ENCODE measurements around the gene UBTD2. TPM values are rescaled to one million over a fixed set of nuclear protein-coding genes. Genes with fewer than 3 reads are reported as not detected.

The UBTD2 gene
- total RNA-seq, 1 donor from 2014 or later = 6.3 TPM

DNA sequence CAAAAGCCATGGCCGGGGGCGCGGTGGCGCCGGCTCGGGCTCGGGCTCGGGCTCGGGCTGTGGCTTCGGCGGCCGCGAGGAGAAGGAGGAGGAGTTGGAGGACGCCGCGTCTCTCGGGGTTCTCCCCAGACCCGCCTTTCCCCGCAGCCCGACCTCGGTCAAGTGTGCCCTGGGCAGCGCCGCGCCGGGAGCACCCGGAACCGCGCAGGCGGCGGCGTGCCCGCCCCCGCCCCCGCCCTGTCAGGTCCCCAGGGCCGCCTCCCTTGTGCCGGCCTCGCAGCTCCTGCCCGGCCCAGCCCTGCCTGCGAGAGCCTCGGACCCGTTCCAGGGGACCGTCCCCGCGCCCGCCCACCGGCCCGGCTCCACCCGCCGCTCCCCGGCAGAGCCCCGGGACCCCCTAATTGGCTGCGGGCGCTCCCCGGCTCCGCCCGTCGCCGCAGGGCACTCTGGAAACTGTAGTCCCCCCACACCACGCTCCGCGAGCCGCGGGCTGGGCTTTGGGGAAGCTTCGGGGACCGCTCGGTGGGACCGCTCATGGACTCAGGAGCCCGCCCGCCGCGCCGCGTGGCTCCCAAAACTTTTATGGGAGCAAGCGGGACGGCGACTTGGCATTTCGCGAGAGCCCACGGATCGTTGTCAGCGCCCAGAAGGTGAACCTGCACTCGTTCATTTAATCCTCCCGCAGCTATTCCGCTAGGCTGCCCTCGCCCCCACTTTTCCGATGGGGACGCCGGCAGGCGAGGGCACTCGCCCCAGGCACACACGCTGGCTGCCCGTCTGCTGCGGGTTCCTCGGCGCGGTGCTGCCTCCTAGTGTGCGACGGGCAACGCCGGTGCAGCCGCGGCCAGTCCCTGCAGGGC, 95.3 kb downstream of the UBTD2 start, which contains the start of gene STK10:
TSS of gene STK10 (minus strand) at position 192 of the 860 bp plus-strand sequence. CDS start at position 10, 182 bp downstream.
- peaks cover 22% of the 10 kb centered on the region for H3K36me3 Mint-ChIP-seq (ENCODE audit: low read depth)
- DNase-seq = peak; percentile 97
- H3K4me3 Mint-ChIP-seq = peak within 1 kb of the TSS; percentile 99
- peaks cover 38% of the 10 kb centered on the region for H3K4me1 Mint-ChIP-seq
- peak within 1 kb of the TSS; percentile 99 for H3K27ac Mint-ChIP-seq
- peaks cover 7% of the 10 kb centered on the region for H3K27me3 Mint-ChIP-seq
- intact Hi-C loops (cut with micrococcal nuclease) = loop anchor here (1.0 to 5.0 kb wide), 14 partner anchors 13 to 801 kb away; partner anchors contain the start of genes FBXW11, NPM1 and UBTD2
- H3K9me3 Mint-ChIP-seq = no peaks in the 10 kb centered on the region

DNA sequence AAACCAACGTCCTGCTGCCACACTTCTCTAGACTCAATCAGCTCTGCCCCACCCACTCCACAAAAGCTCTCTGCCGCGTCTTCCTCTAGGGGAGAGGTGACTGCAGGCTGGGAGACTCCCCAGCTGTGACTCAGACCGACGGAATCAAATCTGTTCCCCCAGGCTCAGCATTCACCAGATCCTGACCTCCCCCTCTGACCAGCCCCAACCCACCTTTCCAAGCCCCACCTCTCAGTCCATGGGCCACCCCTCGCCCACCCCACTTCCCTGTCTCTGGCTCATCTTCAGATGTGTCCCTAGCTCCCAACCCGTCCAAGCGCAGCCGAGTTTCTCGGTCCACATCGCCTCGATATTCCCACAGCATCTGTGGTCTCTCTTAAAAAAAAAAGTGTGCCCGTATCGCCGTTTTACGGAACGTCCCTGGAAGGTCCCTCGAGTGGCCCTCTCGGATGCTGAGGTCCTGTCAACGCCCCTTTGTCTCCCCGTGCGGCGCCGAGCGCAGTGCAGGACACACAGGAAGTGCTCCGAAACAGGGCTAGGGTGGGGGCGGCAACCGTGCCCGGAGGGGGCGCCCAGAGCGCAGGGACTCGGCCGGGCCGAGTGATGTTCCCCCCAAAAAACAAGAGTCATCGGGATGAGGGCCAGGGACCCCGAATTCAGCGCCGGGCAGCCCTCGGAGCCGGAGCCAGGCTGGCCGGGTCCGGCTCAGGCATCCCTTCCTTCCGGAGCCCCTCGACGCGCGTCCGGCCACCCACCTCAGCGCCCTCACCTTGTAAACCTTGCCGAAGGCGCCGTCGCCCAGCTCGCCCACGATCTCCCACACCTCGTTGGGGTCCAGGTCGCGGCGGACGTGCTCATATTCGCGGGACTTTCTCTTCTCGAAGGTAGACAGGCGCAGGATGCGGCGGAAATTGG, 96.2 kb downstream of the UBTD2 start:
- Mint-ChIP-seq H3K4me3 (peak overlapping the region; percentile 99), H3K36me3 (ENCODE audit: low read depth) (peaks cover 26% of the 10 kb centered on the region), H3K9me3 (no peaks in the 10 kb centered on the region), H3K4me1 (peaks cover 45% of the 10 kb centered on the region), H3K27me3 (peaks cover 7% of the 10 kb centered on the region), H3K27ac (peak overlapping the region; percentile 99)
- intact Hi-C loops (cut with micrococcal nuclease) = loop anchor here (1.0 to 5.0 kb wide), 16 partner anchors 8 to 800 kb away; partner anchors contain the start of genes FBXW11, NPM1 and UBTD2
- peak; percentile 89 for DNase-seq

DNA sequence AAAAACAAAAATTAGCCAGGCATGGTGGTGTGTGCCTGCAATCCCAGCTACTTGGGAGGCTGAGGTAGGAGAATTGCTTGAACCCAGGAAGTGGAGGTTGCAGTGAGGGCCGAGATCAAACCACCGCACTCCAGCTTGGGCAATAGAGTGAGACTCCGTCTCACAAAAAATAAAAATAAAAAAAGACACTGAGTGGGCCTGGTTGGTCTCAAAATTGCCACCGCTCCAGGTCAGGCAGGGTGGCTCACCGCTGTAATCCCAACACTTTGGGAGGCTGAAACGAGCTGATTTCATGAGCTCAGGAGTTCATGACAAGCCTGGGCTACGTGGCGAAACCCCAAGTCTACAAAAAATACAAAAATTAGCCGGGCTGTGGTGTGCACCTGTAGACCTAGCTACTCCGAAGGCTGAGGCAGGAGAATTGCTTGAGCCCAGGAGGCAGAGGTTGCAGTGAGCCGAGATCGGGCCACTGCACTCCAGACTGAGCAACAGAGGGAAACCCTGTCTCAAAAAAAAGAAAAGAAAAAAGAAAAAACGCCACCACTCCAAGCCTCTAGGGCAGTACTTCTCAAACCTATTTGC, 97.4 kb downstream of the UBTD2 start:
- peaks cover 28% of the 10 kb centered on the region for H3K36me3 Mint-ChIP-seq (ENCODE audit: low read depth)
- peak overlapping the region; percentile 99 for H3K4me3 Mint-ChIP-seq
- peaks cover 5% of the 10 kb centered on the region for H3K27me3 Mint-ChIP-seq
- peak; percentile 64 for DNase-seq
- no peaks in the 10 kb centered on the region for H3K9me3 Mint-ChIP-seq
- intact Hi-C loops (cut with micrococcal nuclease) = loop anchor here (2.0 to 5.0 kb wide), 6 partner anchors 34 to 799 kb away; partner anchors contain the start of gene NPM1
- H3K4me1 Mint-ChIP-seq = peaks cover 45% of the 10 kb centered on the region
- peak overlapping the region; percentile 99 for H3K27ac Mint-ChIP-seq

DNA sequence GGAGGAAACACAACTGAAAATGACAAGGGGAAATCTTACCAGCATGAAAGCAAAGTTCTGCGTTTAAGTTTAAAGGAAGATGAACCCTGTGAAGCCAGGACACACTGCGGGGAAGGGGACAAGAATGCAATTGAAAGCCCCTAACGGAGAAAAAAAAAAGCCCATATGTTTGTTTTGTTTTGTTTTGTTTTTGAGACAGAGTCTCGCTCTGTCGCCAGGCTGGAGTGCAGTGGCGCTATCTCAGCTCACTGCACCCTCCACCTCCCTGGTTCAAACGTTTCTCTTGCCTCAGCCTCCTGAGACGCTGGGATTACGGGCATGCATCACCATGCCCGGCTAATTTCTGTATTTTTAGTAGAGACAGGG, 98.5 kb downstream of the UBTD2 start:
- H3K4me3 Mint-ChIP-seq = peak overlapping the region; percentile 99
- H3K27me3 Mint-ChIP-seq = peaks cover 5% of the 10 kb centered on the region
- H3K36me3 Mint-ChIP-seq (ENCODE audit: low read depth) = peaks cover 33% of the 10 kb centered on the region
- DNase-seq = peak; percentile 74
- intact Hi-C loops (cut with micrococcal nuclease) = loop anchor here (5.0 kb wide), 5 partner anchors 33 to 798 kb away; partner anchors contain the start of gene NPM1
- H3K9me3 Mint-ChIP-seq = no peaks in the 10 kb centered on the region
- H3K4me1 Mint-ChIP-seq = peaks cover 55% of the 10 kb centered on the region
- H3K27ac Mint-ChIP-seq = peak overlapping the region; percentile 99

DNA sequence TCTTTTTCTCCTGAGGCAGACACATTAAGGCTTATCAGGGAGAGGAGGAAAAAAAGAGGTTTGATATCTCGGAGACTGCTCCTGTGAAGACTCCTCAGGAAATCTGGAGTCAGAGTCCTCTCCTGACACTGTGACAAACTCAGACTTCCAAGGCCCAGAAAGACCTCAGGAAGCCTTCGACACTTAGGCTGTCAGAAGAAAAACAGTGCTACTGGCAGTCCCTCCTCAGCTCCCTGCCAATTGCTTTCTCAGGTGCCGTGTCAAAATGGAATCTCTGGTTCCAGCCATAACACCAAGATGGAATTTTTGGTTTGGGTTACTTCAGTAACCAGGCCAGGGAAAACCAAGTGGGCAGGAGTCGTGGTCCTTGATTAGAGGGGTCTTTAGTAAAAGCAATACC, 99.7 kb downstream of the UBTD2 start:
- no peak for DNase-seq
- Mint-ChIP-seq H3K4me1 (peaks cover 64% of the 10 kb centered on the region), H3K27me3 (no peaks in the 10 kb centered on the region), H3K27ac (peak overlapping the region; percentile 99), H3K9me3 (no peaks in the 10 kb centered on the region), H3K36me3 (ENCODE audit: low read depth) (peaks cover 38% of the 10 kb centered on the region), H3K4me3 (peak overlapping the region; percentile 99)
- intact Hi-C loops (cut with micrococcal nuclease) = no loop called here

DNA sequence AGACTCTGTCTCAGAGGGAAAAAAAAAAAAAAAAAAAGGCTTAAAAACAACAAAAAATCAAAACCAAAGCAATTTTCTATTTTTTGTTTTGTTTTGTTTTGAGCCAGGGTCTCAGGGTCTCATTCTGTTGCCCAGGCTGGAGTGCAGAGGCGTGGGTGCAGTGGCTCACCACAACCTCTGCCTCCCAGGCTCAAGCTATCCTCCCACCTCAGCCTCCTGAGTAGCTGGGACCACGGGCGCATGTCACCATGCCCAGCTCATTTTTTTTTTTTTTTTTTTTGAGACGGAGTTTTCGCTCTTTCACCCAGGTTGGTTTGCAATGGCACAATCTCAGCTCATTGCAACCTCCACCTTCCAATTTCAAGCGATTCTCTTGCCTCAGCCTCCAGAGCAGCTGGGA, 101.3 kb downstream of the UBTD2 start:
- no peak for DNase-seq
- H3K9me3 Mint-ChIP-seq = no peaks in the 10 kb centered on the region
- H3K27me3 Mint-ChIP-seq = no peaks in the 10 kb centered on the region
- intact Hi-C loops (cut with micrococcal nuclease) = no loop called here
- H3K27ac Mint-ChIP-seq = peak overlapping the region; percentile 99
- H3K4me1 Mint-ChIP-seq = peaks cover 76% of the 10 kb centered on the region
- peaks cover 43% of the 10 kb centered on the region for H3K36me3 Mint-ChIP-seq (ENCODE audit: low read depth)
- no peak overlapping the region for H3K4me3 Mint-ChIP-seq

DNA sequence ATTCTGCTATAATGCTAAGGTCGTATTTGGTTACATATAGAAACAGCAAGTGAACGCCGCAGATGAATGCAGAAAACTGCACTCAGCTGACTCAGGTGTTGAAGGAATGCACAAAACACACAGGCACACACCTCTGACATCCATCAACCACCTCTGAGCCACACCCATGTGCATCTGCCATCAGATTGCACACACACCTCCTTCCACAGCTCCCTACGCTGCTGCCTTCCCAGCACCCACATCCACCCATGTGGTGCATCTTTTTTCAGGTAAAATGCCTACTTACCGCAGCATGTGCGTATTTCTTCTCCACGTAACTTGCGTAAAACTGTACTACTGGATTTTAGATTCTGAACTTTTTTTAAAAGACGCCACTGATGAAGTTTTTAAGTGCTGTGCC, 102.6 kb downstream of the UBTD2 start:
- peaks cover 43% of the 10 kb centered on the region for H3K36me3 Mint-ChIP-seq (ENCODE audit: low read depth)
- H3K4me3 Mint-ChIP-seq = peak overlapping the region; percentile 90
- H3K27ac Mint-ChIP-seq = peak overlapping the region; percentile 96
- intact Hi-C loops (cut with micrococcal nuclease) = no loop called here
- peak; percentile 71 for DNase-seq
- H3K27me3 Mint-ChIP-seq = no peaks in the 10 kb centered on the region
- peaks cover 79% of the 10 kb centered on the region for H3K4me1 Mint-ChIP-seq
- no peaks in the 10 kb centered on the region for H3K9me3 Mint-ChIP-seq

DNA sequence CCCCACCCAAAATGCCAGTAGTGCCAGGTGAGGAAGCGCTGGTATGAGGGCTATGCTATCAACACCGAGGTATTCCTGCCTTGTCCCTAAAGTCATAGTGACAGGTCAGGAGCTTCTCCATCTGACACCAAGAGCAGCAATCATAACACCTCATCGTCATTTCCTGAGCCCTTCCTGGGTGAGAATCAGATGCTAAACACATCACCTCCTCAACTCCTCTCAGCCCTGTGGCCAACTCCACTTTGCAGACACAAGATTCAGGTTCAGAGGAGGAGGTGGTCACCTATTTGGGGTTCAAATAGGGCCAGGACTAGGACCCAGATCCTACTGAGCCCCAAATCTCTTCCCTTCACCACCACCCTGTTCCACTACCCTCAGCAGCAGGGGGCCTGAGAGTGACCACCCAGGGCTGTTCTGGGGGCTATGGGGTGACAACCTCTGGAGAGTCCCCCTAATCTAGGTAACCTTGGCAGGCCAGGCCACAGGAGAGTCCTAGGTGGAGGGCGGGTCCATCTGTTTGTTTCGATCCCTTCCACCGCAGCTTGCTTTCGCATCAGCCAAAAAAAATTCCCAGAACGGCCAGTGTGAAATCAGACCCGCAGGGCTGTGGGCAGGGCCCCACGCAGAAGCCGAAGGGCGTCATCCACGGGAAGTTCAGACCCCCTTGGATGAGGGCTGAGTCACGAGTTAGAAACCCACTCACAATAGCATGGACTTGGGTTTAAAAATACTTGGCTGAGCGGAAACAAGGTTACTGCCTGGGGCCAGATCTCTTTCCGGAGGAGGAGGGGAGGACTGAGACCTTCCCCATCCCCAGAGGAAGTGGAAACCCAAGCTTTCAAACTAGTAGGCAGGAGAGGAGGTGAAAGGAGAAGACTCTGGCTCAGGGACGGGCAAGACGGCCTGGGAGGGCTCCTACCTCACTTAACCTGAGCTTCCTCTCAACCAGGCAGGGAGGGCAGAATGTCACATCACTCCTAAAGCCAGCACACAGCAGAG, 104.3 kb downstream of the UBTD2 start:
- peak overlapping the region; percentile 90 for H3K4me3 Mint-ChIP-seq
- peak; percentile 88 for DNase-seq
- no peaks in the 10 kb centered on the region for H3K27me3 Mint-ChIP-seq
- peaks cover 78% of the 10 kb centered on the region for H3K4me1 Mint-ChIP-seq
- intact Hi-C loops (cut with micrococcal nuclease) = loop anchor here (1.0 to 10.0 kb wide), 5 partner anchors 8 to 1884 kb away; partner anchors contain the start of genes CREBRF, FBXW11 and LCP2
- no peaks in the 10 kb centered on the region for H3K9me3 Mint-ChIP-seq
- peaks cover 34% of the 10 kb centered on the region for H3K36me3 Mint-ChIP-seq (ENCODE audit: low read depth)
- H3K27ac Mint-ChIP-seq = peak overlapping the region; percentile 96

DNA sequence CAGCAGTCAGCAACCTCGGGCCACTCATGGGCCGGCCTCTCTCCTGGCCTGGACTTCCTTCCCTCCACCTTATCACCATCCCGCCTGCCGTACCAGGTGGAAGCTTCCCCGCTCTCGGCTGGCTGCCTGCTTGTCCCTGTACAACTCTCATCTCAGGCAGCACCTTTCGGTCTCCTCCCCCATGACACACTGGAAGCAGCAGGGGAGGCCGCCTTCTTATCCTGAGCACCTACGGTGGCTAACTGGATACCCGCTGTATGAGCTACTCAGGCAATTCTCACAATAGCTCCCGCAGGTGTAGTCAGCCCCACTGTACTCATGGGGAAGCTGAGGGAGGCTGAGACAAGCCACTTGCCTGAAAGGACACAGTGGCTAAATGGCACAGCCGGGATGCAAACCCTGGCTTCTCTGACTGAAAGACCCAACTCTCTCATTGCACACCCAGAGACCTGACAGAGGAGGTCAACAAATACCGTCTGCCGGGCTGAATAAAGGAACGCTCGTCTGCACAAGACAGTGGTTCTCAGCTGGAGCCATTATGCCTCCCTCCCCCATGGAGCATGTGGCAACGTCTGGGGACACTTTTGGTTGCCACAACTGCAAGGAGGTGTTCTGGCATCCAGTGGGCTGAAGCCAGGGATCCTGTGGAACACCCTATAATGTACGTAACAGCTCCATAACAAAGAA, 105.1 kb downstream of the UBTD2 start:
- Mint-ChIP-seq H3K4me3 (peak overlapping the region; percentile 90), H3K27ac (peak overlapping the region; percentile 96), H3K9me3 (no peaks in the 10 kb centered on the region), H3K36me3 (ENCODE audit: low read depth) (peaks cover 39% of the 10 kb centered on the region), H3K27me3 (no peaks in the 10 kb centered on the region), H3K4me1 (peaks cover 79% of the 10 kb centered on the region)
- DNase-seq = peak; percentile 84
- intact Hi-C loops (cut with micrococcal nuclease) = loop anchor here (2.0 to 10.0 kb wide), 4 partner anchors 46 to 1884 kb away; partner anchors contain the start of genes CREBRF, FBXW11 and LCP2

DNA sequence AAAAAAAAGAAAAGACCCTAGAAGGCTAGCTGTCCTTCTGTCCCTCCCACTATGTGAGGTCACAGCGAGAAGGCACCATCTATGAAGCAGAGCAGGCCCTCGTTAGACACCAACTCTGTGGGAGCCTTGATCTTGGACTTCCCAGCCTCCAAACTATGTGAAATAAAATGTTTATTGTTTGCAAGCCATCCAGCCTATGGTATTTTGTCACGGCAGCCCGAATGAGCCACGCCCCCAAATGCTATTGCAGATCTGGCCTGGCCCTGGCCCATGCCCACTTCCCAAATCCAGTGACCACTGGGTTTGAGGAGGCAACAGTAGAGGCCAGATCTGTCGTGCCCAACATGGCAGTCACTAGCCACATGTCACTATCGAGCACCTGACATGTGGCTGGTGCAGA, 106.4 kb downstream of the UBTD2 start:
- Mint-ChIP-seq H3K36me3 (ENCODE audit: low read depth) (peaks cover 37% of the 10 kb centered on the region), H3K9me3 (no peaks in the 10 kb centered on the region)

DNA sequence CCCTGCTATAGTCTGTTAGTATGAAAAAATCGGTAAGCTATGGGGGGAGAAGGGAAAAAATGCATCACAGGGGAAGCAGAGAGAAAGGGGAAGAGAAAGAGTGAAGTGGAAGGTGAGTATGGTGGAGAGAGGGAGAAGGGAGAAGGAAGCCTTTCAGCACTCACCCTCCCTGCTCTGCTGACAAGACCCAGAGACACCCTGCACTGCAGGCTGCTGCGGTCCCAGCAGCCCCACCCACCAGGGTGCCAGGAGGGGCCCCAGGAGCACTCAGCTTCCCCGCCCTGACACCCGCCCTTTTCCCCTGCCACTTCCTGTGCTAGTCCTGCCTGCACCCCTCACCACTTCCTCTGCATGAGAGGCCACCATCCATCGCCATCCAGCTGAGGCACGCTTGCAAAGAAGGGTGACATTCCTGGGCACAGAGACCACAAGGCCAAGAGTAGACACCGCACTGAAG, 108.3 kb downstream of the UBTD2 start:
- peaks cover 85% of the 10 kb centered on the region for H3K4me1 Mint-ChIP-seq
- intact Hi-C loops (cut with micrococcal nuclease) = loop anchor here (1.0 to 10.0 kb wide), 4 partner anchors 13 to 1880 kb away; partner anchors contain the start of genes CREBRF, LCP2 and STK10
- peak; percentile 94 for DNase-seq
- peaks cover 39% of the 10 kb centered on the region for H3K36me3 Mint-ChIP-seq (ENCODE audit: low read depth)
- peak overlapping the region; percentile 96 for H3K27ac Mint-ChIP-seq
- peak overlapping the region; percentile 90 for H3K4me3 Mint-ChIP-seq
- no peaks in the 10 kb centered on the region for H3K9me3 Mint-ChIP-seq
- no peaks in the 10 kb centered on the region for H3K27me3 Mint-ChIP-seq

More for the DNA sequence above, 106.4 kb downstream of the UBTD2 start:
- peak overlapping the region; percentile 90 for H3K4me3 Mint-ChIP-seq
- peak overlapping the region; percentile 96 for H3K27ac Mint-ChIP-seq
- H3K27me3 Mint-ChIP-seq = no peaks in the 10 kb centered on the region
- DNase-seq = no peak
- peaks cover 80% of the 10 kb centered on the region for H3K4me1 Mint-ChIP-seq
- intact Hi-C loops (cut with micrococcal nuclease) = loop anchor here (5.0 to 10.0 kb wide), 2 partner anchors 880 to 1882 kb away; partner anchors contain the start of genes CREBRF and LCP2

All from activated CD4-positive, alpha-beta T cell treated with anti-CD3 and anti-CD28 coated beads, Interleukin-2, amount 10 ng/mL, durations not matched to agents 24 days and 14 days (primary cell).